Fibroblast of gingiva (primary cell): ENCODE results near the gene ROM1.
"Not testable (repeated sequence)": the region's sequence is repeated elsewhere in the genome, so short reads cannot be mapped to it uniquely, and the experiment has no call there.

ENCODE experiments used
- DNase-seq: peaks from one replicate; pipeline ENCODE4 v3.0.0-alpha.2; 2011; ENCODE audit warnings: low read depth

Gene ROM1

DNA sequence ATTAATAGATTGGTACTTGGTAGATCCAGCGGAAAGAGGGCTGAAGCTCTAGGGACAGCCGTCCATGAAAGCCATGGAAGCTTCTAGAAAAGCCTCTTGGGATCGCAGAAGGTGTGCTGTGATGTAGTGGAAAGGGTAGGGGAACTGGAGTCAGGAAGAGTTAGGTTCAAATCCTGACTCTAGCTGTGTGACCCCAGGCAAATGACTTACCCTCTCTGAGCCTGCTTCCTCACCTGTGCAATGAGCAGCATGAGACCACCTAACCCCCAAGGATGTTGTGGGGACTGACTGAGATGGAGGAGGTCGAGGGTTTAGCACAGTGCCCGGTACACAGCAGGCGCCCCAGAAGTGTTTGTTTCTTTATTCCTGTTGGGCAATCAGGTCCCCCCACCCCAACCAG, 2.7 kb upstream of the ROM1 start:
- no peak for DNase-seq

GRCh38 chr11:62610814-62611704, 2.0 kb upstream of the ROM1 start:
- no peak for DNase-seq

DNA sequence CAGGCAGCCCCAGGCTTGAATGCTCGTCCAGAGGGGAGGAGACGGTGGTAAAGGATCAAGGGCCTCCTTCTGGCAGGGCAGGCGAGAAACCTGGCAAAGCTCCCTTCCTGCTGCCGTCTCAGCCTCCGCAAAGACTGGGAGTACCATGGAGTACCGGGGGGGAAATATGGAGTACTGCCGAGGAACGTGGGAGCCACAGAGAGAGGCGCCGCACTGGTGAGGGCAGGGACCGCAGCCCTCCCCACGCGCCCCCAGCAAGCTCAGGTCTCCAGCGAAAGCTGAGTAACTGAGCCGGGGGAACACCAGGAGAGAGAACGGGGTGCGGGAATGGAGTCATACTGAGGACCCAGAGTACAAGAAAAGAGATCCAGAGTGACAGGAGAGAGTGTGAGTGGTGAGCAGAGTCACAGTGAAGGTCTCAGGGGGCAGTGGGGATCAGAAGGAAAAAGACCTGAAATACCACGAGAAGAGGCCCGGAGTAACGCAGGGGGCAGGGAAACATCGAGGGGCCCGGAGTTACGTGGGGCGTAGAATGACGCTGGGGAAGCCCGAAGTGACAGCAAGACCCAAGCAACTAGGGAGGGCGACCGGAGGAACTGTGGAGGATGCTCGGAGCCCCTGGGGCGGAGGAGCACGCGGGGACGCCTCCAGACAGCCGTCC, 1.2 kb upstream of the ROM1 start:
- peak; percentile 75 for DNase-seq

- no peak for DNase-seq
Observed at GRCh38 chr11:62613291-62613778, 278 bp downstream of the ROM1 start.

GRCh38 chr11:62614275-62614674, 1.2 kb downstream of the ROM1 start:
- no peak for DNase-seq

GRCh38 chr11:62615521-62615920, 2.5 kb downstream of the ROM1 start:
- no peak for DNase-seq

DNA sequence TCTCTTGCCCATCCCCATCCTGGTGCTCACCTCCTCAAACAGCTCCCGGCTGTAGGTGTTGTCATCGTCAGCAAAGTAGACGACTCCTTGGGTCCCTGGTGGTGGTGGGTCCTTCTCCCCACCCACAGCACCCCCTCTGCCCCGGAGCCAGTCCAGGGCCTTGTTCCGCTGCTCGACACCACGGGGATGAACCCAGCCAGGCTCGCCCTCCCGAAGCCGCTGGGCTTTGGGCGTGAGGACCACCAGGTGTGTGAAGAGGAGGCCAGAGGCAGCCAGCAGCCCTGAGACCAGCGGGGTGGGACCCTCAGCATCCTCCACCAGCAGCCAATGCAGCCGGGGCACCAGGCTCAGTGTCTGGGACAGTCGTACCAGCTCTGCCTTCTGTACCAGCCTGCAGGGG, 3.9 kb downstream of the ROM1 start:
- DNase-seq, result not testable (repeated sequence)

GRCh38 chr11:62621027-62621566, 8.0 kb downstream of the ROM1 start:
- DNase-seq, result no peak

GRCh38 chr11:62621567-62622470, 8.8 kb downstream of the ROM1 start, which contains the start of gene B3GAT3:
Gene B3GAT3, minus strand, starts transcription at chr11:62621986. Its CDS starts 39 bp downstream, at chr11:62621947.
- peak; percentile 99 for DNase-seq

DNA sequence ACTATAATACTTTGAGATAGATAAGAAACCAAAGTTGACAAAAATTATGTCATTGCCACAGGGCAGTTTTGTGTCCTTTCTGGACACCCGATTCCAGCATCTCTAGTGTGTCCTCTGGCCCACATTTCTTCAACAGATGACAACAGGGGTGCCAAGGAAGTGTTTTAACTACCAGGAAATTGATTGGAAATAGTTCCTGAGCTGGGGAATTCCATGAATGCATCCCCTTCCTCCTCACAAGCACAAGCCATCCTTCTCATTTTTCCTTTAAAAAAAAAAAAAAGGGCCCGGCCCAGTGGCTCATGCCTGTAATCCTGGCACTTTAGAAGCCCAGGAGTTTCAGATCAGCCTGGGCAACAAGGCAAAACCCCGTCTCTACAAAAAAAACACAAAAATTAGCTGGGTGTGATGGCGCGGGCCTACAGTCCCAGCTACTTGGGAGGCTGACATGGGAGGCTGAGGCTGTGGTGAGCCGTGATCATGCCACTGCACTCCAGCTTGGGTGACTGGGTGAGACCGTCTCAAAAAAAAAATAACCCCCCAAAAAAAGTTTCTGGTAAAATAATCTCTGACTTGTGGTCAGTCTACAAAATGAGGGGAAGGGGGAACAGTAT, 9.5 kb downstream of the ROM1 start:
- DNase-seq, result no peak

DNA sequence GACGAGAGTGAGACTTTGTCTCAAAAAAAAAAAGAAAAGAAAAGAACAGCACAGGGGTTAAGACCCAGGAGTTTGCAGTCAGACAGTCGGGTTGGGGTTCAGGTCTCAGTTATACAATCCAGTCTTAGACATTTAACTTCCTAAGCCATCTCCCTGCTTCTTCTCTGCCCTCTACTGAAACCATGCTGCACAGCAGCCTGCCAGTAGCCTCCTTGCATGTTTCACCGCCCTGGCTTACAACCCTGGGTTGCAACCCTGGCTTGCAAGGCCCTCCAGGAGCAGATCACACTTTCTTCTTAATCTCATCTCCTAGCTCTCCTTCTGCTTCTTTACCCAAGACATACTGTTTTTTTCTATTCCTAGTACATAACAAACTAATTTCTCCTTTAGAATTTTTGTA, 14.7 kb downstream of the ROM1 start:
- no peak for DNase-seq

GRCh38 chr11:62632492-62632891, 19.4 kb downstream of the ROM1 start:
- DNase-seq, result no peak

GRCh38 chr11:62644220-62644619, 31.2 kb downstream of the ROM1 start:
- no peak for DNase-seq

DNA sequence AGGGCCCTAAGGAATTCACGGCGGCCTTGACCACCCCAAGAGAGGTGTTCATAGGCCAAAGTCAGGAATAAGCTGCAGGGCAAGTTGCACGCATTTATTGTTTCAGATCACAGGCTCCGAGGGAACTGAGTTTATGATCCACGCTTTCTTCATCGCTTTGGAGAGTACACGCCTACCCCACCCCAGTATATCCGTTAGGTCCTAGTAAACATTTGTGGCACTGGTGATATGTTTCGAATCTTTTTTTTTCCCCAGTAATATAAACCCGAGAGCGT, 32.6 kb downstream of the ROM1 start:
- no peak for DNase-seq

DNA sequence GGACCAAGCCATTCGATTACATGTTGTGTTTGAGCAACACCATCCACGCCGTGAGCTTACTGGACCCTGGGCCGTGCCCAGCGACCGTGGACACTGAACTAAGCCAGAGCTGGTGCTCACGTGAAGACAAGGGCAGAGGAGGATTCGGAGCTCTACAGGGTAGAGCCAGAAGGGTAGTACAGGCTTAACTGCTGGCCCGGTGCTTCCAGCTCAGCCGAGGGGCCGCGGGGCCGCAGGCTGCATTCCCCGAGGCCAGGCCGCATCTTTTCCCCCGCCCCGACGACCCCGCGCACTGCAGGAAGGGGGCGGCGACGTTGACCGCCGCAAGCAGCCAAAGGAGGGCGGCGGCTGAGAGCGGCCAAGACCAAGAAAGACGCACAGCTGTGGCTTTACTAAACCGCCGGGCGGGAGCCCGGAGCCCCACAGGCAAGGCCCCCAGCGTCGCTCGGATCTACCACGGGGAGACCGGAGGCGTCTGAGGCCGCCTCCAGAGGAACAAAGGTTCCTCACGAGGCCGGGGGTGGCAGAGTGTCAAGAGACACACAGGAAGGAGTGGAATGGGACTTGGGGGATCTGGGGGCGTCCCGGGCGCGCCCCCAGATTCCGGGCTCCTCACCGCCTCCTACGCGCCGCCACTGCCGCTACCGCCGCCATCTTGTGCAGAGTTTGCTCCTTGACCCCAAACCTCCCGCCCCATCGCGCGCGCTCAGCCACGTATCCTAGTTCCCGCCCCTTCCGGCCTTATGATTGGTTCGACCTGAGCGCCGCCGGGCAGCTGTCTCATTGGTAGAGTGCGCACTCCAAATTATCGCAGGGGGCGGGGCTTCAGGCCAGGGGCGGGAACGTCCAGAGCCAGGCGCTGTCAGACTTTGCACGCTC, 33.1 kb downstream of the ROM1 start, which contains the start of gene GANAB:
GANAB (minus strand) TSS at position 668 of the 879 bp plus-strand sequence; CDS start at position 654, 14 bp downstream.
- peak; percentile 97 for DNase-seq

GRCh38 chr11:62646825-62647608, 34.0 kb downstream of the ROM1 start:
- DNase-seq, result no peak

- no peak for DNase-seq
Observed at GRCh38 chr11:62647609-62648005, 34.5 kb downstream of the ROM1 start.

DNA sequence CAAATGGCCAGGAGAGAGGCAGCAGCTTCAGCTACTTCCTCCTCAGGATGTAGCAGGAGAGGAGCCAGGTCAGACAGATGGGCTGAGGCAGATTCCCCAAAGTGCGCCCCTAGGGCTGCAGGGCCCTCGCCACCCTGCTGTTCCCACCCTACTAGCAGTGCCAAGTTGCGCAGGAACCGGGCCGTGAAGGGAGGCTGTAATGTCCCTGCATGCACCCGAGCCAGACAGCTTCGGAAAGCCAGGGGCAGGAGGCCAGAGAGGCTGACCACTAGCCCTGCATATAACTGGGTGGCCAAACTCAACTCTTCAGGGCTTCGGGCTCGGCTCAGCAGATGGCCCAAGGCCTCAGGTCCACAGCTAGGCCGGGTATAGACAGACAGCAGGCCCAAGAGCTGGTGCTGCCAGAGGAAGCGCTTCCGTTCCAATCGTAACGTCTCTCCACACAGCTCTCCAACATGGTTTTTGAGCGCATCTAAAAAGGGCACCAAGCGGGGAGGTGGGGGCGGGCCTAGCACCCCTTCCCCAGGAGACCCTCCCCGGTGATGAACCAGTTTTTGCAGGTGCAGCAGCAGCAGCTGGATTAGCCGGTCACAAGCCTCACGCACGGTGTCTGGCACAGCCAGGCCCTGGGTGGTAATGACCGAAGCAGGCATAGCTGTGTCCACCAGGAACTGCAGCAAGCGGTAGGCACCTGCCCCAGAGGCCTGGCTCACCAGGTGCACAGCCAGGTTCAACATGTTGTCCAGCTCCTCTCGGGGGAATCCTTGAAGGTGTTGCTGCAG, 35.3 kb downstream of the ROM1 start:
- DNase-seq, result no peak

DNA sequence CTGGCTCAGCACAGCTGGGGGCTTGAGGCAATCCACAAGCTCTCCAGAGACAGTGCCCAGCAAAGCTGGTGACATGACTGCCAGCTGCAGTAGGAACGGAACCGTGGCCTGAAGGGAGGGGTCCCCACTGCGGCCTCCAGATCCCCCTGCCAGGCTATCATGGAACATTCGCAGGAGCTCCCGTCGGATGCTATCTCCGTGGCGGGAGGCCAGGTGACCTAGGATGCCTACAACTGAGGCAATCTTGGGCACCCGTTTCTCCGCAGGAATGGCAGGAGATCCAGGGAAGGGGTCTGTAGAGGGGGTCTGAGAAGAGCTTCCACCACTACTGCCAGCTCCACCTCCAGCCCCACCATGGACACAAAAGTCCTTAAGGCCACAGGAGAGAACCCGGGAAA, 35.9 kb downstream of the ROM1 start:
- no peak for DNase-seq
